AG09319 (cell line): ENCODE data around the gene ACP3.
A peak's percentile ranks its signal among the peaks of the same experiment; 100 is the strongest.

Source experiments
- DNase-seq: peaks from one replicate; pipeline ENCODE4 v3.0.0-alpha.2; 2010; ENCODE audit warnings: low read depth; ENCODE audit errors: extremely low read depth
- TF ChIP-seq, protein P1 (sequence below): IDR thresholded peaks from 2 replicates; pipeline ENCODE4 v1.5.1; 2011; ENCODE audit warnings: low read depth, mild to moderate bottlenecking, inconsistent platforms, low read length, moderate library complexity

ACP3 gene, protein sequence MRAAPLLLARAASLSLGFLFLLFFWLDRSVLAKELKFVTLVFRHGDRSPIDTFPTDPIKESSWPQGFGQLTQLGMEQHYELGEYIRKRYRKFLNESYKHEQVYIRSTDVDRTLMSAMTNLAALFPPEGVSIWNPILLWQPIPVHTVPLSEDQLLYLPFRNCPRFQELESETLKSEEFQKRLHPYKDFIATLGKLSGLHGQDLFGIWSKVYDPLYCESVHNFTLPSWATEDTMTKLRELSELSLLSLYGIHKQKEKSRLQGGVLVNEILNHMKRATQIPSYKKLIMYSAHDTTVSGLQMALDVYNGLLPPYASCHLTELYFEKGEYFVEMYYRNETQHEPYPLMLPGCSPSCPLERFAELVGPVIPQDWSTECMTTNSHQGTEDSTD

DNA sequence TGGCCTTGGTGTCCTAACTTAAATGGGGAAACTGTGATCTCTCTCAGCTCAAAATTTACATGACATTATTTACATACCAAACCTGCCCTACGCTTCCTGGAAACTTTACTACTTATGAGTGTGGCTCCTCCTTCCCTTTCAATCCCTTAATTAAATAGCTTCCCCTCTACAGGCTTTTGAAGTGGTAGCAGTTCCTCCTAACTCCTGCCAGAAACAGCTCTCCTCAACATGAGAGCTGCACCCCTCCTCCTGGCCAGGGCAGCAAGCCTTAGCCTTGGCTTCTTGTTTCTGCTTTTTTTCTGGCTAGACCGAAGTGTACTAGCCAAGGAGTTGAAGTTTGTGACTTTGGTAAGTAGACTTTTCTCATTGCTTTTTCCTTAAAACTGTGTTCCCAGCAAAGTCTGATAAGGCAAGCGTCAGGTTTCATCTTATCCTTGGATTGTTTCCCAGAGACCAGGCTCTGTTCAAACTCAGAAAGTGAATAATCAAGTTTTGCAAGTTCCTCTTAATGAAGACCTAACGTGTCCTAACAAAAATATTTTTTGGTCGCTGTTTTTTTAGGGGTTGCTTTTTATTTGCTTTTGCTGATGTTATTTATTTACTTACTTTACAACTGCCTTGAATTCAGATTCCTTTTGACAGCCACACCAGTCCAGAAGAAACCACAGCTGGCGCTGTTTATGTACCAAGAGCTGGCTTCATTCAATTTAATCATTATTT is at the start of gene ACP3:
TSS of gene ACP3 (plus strand) at position 179 of the 720 bp plus-strand sequence. CDS start at position 229, 50 bp downstream.
- DNase-seq = peak; percentile 62

DNA sequence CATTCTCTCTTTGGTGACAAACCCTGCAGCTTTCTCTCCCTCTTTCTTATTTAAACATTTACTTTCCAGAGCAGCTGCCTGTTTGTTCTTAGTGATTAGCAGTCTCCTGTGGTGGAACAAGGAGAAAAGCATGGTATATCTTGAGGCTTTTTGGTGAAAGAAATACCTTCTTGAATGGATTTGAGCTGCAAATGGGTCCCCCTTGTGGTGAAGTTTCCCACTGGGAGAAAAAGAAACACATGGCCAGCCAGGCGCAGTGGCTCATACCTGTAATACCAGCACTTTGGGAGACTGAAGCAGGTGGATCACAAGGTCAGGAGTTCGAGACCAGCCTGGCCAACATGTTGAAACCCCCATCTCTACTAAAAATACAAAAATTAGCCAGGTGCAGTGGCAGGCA is 48.3 kb upstream of the ACP3 start:
- DNase-seq = no peak
- TF ChIP-seq, protein P1, sequence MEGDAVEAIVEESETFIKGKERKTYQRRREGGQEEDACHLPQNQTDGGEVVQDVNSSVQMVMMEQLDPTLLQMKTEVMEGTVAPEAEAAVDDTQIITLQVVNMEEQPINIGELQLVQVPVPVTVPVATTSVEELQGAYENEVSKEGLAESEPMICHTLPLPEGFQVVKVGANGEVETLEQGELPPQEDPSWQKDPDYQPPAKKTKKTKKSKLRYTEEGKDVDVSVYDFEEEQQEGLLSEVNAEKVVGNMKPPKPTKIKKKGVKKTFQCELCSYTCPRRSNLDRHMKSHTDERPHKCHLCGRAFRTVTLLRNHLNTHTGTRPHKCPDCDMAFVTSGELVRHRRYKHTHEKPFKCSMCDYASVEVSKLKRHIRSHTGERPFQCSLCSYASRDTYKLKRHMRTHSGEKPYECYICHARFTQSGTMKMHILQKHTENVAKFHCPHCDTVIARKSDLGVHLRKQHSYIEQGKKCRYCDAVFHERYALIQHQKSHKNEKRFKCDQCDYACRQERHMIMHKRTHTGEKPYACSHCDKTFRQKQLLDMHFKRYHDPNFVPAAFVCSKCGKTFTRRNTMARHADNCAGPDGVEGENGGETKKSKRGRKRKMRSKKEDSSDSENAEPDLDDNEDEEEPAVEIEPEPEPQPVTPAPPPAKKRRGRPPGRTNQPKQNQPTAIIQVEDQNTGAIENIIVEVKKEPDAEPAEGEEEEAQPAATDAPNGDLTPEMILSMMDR = peak; percentile 50

More for the DNA sequence above, at the start of gene ACP3:
- TF ChIP-seq, protein P1 = no peak

DNA sequence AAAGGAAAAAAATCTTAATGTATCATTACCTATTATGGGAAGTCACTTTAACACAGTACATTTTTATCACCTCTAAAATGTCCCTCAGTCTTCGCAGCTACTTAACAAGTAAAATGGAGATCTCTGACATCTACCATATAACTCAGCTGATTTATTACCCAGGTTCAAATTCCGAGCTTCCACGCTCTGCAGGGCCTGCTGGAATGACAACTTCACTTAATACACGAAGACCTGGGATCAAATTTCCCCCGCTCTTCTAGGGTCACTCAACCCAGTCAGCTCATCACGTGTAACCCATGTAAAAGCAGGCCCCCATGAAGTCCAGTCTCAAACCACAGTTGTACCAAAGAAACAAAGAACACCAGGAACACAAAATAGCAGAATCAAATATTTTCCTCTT is 44.2 kb upstream of the ACP3 start:
- no peak for DNase-seq
- TF ChIP-seq, protein P1 = no peak

DNA sequence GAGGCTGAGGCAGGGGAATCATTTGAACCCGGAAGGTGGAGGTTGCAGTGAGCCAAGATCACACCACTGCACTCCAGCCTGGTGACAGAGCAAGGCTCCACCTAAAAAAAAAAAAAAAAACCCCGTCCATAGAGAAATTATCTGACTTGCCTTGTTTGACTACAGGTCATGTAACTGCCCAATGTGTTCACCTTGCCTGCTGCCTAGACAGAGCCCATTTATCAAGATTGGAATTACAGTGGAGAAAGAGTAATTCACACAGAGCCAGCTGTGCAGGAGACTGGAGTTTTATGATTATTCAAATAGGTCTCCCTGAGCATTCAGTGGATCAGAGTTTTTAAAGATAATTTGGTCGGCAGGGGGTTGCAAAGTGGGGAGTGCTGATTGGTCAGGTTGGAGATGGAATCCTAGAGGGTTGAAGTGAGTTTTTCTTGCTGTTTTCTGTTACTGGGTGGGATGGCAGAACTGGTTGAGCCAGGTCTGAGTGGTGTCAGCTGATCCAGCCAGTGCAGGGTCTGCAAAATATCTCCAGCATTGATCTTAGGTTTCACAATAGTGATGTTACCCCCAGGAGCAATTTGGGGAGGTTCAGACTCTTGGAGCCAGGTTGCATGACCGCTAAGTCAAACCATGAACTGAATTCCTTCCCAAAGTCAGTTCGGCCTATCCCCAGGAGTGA is 40.8 kb upstream of the ACP3 start:
- TF ChIP-seq, protein P1 = no peak
- no peak for DNase-seq

DNA sequence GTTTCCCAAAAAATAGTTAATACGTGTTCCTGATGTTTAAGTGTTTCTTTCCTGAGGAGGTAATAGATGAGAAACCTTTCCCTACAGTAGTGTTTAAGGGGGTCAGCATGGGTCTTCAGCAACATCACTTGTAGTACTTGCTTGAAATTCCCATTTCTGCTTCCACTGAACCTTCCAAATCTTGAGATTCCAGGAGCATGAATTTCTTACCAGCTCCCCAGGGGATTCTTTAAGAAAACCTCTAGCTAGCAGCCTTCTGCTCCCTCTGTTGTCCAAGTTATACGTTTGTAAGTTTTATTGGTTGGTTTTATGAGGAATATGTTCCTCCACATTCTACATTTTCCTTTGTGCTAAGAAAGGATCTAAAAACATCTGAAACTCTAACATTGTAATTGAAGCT is 38.2 kb upstream of the ACP3 start:
- DNase-seq = no peak
- TF ChIP-seq, protein P1 = no peak

DNA sequence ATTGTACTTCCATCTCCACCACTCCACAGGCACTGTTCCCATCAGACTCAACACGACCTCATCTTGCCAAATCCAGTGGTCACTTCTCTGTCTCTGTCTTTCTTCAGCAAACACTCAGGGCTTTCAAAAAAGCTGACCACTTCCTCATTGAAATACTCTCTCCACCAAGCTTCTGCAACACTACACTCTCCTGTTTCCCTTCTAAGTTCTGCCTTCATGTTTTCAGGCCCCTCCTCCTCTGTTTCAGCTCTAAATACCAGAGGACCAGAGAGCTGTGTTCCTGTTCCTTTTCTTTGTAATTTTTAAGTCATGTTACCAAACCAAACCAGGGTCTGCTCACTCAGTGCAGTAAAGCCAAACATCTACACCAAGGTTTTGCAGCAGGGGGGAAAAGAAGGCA is 33.8 kb upstream of the ACP3 start:
- TF ChIP-seq, protein P1 = no peak
- DNase-seq = no peak
